ENCODE measurements around the gene ARFRP1.
A peak's percentile ranks its signal among the peaks of the same experiment; 100 is the strongest.

The ARFRP1 gene, protein sequence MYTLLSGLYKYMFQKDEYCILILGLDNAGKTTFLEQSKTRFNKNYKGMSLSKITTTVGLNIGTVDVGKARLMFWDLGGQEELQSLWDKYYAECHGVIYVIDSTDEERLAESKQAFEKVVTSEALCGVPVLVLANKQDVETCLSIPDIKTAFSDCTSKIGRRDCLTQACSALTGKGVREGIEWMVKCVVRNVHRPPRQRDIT

DNA sequence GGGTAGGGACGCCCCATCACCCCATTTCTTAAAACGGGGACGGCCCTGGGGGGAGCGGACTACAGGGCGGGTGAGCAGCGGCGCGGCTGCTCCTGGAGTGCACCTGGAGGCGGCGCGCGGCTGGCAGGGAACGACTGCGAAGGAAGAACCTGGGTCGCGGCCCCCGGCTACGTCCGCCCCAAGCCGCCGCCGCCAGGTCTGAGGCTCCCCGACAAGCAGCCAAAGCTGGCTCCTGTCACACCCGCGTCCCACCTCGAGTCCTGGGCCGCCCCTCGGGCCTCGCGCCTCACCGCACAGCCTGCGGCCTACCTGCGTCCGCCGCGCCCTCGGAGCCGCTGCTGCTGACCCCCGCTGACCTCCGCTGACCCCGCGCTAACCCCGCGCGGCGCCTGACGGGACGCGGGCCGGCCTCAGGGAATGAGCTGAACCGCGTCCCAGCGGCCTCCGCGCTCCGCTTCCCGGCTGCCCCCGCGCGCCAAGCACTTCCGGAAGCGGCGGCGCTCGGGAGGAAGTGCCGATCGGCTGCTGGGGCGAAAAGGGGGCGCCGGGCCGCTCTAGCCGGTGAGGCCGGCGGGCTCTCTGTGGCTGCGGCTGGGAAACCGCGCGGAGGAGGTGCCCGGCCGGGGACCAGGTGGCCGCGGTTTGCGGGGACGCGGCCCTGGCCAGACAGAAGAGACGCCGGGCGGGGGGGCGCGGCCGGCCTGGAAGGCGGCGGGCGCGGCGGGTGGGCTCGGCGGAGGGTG lies at the start of gene ARFRP1, which contains the start of gene ZGPAT:
ARFRP1 (minus strand) TSS at position 419 of the 743 bp plus-strand sequence. CDS start 885 bp downstream, outside the sequence.
ZGPAT (plus strand) TSS at position 482 of the 743 bp plus-strand sequence. CDS start 542 bp downstream, outside the sequence.
- Mint-ChIP-seq H3K9me3 (no peaks in the 10 kb centered on the region), H3K4me3 (peak within 1 kb of the TSS; percentile 95), H3K27me3 (no peaks in the 10 kb centered on the region), H3K27ac (peak within 1 kb of the TSS; percentile 93), H3K36me3 (ENCODE audit: low read depth) (peaks cover 85% of the 10 kb centered on the region), H3K4me1 (ENCODE audit: low read depth) (peaks cover 52% of the 10 kb centered on the region)
- DNase-seq = peak; percentile 93

DNA sequence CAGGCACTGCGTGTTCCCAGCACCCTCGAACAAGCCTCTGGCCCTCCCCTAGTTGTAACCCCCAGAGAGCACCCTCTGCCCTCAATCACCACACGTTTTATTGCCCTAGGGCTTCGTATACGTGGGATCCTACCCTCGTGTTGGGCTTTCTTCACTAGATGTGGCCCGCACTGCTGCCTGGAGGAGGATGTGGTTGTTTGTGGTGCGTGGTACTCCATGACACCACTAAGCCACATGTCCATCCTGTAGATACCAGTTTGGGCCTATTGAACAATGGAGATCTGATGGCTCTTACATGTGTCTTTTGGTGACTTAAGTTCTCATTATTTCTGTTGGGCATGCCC lies 48.8 kb upstream of the ARFRP1 start:
- Mint-ChIP-seq H3K27ac (no peak overlapping the region), H3K4me3 (no peak overlapping the region), H3K36me3 (ENCODE audit: low read depth) (no peaks in the 10 kb centered on the region), H3K27me3 (no peaks in the 10 kb centered on the region), H3K4me1 (ENCODE audit: low read depth) (peaks cover 11% of the 10 kb centered on the region), H3K9me3 (no peaks in the 10 kb centered on the region)
- no peak for DNase-seq

GRCh38 chr20:63755933-63756647 lies 48.3 kb upstream of the ARFRP1 start:
- no peaks in the 10 kb centered on the region for H3K27me3 Mint-ChIP-seq
- H3K4me3 Mint-ChIP-seq = no peak overlapping the region
- H3K27ac Mint-ChIP-seq = no peak overlapping the region
- H3K9me3 Mint-ChIP-seq = no peaks in the 10 kb centered on the region
- H3K4me1 Mint-ChIP-seq (ENCODE audit: low read depth) = peaks cover 14% of the 10 kb centered on the region
- no peak for DNase-seq
- H3K36me3 Mint-ChIP-seq (ENCODE audit: low read depth) = no peaks in the 10 kb centered on the region

GRCh38 chr20:63754008-63754407 lies 46.2 kb upstream of the ARFRP1 start:
- no peak for DNase-seq
- no peaks in the 10 kb centered on the region for H3K36me3 Mint-ChIP-seq (ENCODE audit: low read depth)
- H3K27ac Mint-ChIP-seq = no peak overlapping the region
- no peak overlapping the region for H3K4me3 Mint-ChIP-seq
- H3K9me3 Mint-ChIP-seq = no peaks in the 10 kb centered on the region
- no peaks in the 10 kb centered on the region for H3K27me3 Mint-ChIP-seq
- H3K4me1 Mint-ChIP-seq (ENCODE audit: low read depth) = peaks cover 26% of the 10 kb centered on the region

- no peaks in the 10 kb centered on the region for H3K9me3 Mint-ChIP-seq
- no peaks in the 10 kb centered on the region for H3K36me3 Mint-ChIP-seq (ENCODE audit: low read depth)
- no peak for DNase-seq
- H3K27me3 Mint-ChIP-seq = no peaks in the 10 kb centered on the region
- H3K27ac Mint-ChIP-seq = peak overlapping the region; percentile 22
- peaks cover 28% of the 10 kb centered on the region for H3K4me1 Mint-ChIP-seq (ENCODE audit: low read depth)
- no peak overlapping the region for H3K4me3 Mint-ChIP-seq
These were observed 45.6 kb upstream of the ARFRP1 start for GRCh38 chr20:63753381-63753780.

DNA sequence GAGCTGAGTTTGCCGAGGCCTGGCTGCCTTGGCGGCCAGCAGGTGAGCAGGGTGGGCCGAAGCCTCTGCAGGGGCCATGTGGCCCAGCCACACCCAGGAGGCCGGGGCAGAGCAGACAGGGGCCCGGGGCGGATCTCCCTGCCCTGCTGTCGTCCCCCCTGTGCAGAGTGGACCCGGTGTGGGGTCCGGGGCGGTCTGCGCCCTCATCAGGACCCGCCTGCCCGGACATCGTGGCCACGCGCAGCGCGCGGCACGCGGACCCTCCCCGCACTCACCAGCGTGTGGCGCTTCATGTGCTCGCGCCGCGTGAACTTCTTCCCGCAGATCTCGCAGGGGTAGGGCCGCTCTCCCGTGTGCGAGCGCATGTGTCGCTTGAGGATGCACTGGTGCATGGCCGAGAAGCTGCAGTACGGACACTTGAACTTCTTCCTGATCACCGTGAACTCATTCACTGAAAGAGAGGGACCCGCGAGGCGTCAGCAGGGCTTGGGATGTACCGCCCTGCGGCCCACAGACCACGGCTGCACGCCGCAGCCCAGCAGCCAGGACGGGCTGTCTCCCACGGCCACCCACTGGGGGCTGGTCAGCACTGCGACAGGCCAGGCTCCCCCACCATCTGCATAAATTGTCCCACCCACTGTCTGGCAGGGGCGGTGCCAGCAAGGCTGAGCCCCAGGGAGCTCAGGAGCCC lies 44.8 kb upstream of the ARFRP1 start:
- Mint-ChIP-seq H3K4me1 (ENCODE audit: low read depth) (peaks cover 28% of the 10 kb centered on the region), H3K36me3 (ENCODE audit: low read depth) (no peaks in the 10 kb centered on the region), H3K9me3 (no peaks in the 10 kb centered on the region), H3K27ac (no peak overlapping the region), H3K27me3 (no peaks in the 10 kb centered on the region), H3K4me3 (no peak overlapping the region)
- no peak for DNase-seq

GRCh38 chr20:63751471-63752271 lies 43.9 kb upstream of the ARFRP1 start:
- Mint-ChIP-seq H3K4me1 (ENCODE audit: low read depth) (peaks cover 25% of the 10 kb centered on the region), H3K9me3 (no peaks in the 10 kb centered on the region), H3K36me3 (ENCODE audit: low read depth) (no peaks in the 10 kb centered on the region), H3K27ac (peak overlapping the region; percentile 84), H3K27me3 (no peaks in the 10 kb centered on the region), H3K4me3 (peak overlapping the region; percentile 56)
- DNase-seq = no peak

DNA sequence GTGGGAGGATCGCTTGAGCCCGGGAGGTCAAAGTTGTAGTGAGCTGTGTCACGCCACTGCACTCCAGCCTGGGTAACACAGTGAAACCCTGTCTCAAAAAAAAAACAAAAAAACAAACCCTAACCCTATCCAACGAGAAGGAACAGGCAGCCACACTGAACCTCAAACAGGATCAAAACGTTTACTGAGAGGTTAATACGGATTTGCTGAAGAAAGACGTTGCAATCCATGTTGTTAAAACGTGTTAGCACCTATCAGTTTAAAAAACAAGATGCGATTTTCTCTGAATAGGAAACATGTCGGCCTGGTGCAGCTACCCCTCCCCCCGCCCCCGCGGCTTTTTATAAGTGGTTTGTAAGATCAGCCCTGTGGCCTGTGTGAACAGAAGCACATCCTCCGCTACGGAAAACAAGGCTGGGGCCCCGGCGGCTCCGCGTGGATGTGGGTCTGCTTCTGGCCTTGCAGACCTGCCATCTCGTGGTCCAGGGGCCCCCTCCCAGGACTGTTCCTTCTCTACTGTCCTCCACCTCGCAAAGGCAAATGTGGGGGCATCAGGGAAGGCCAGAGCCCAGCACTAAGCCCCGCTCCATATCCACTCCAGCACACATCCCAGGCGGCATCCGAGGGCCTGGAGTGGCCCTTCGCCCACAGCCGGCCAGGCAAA lies 43.2 kb upstream of the ARFRP1 start:
- H3K4me3 Mint-ChIP-seq = peak overlapping the region; percentile 56
- peak; percentile 75 for DNase-seq
- H3K27me3 Mint-ChIP-seq = no peaks in the 10 kb centered on the region

GRCh38 chr20:63749597-63750508 lies 42.1 kb upstream of the ARFRP1 start:
- Mint-ChIP-seq H3K4me3 (no peak overlapping the region), H3K27me3 (no peaks in the 10 kb centered on the region), H3K4me1 (ENCODE audit: low read depth) (peaks cover 22% of the 10 kb centered on the region), H3K27ac (no peak overlapping the region), H3K36me3 (ENCODE audit: low read depth) (no peaks in the 10 kb centered on the region), H3K9me3 (no peaks in the 10 kb centered on the region)
- no peak for DNase-seq

More for the DNA sequence above, 43.2 kb upstream of the ARFRP1 start:
- H3K9me3 Mint-ChIP-seq = no peaks in the 10 kb centered on the region
- H3K4me1 Mint-ChIP-seq (ENCODE audit: low read depth) = peaks cover 22% of the 10 kb centered on the region
- H3K36me3 Mint-ChIP-seq (ENCODE audit: low read depth) = no peaks in the 10 kb centered on the region
- H3K27ac Mint-ChIP-seq = peak overlapping the region; percentile 84

DNA sequence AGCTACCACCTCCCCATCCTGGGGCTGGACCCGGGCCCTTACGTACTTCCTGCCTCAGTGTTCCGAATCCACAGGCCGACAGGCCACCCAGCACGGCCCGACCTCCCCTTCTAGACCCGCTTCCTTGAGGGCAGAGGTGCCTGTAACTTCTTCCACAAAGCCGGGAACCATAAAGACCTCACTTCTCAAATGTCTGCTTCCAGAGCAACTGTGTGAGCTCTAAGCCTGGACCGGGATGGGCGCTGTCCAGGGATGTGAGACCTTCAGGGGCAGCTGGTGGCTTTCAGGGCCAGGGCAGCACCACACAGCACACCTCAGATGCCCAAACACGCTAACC lies 41.1 kb upstream of the ARFRP1 start:
- peak overlapping the region; percentile 61 for H3K27ac Mint-ChIP-seq
- H3K27me3 Mint-ChIP-seq = no peaks in the 10 kb centered on the region
- no peaks in the 10 kb centered on the region for H3K9me3 Mint-ChIP-seq
- no peak for DNase-seq
- no peaks in the 10 kb centered on the region for H3K36me3 Mint-ChIP-seq (ENCODE audit: low read depth)
- H3K4me1 Mint-ChIP-seq (ENCODE audit: low read depth) = peaks cover 22% of the 10 kb centered on the region
- no peak overlapping the region for H3K4me3 Mint-ChIP-seq

- Mint-ChIP-seq H3K9me3 (no peaks in the 10 kb centered on the region), H3K27me3 (no peaks in the 10 kb centered on the region), H3K27ac (no peak overlapping the region), H3K36me3 (ENCODE audit: low read depth) (peaks cover 5% of the 10 kb centered on the region), H3K4me1 (ENCODE audit: low read depth) (peaks cover 22% of the 10 kb centered on the region), H3K4me3 (no peak overlapping the region)
- DNase-seq = no peak
These were observed 40.5 kb upstream of the ARFRP1 start for GRCh38 chr20:63748070-63748933.

DNA sequence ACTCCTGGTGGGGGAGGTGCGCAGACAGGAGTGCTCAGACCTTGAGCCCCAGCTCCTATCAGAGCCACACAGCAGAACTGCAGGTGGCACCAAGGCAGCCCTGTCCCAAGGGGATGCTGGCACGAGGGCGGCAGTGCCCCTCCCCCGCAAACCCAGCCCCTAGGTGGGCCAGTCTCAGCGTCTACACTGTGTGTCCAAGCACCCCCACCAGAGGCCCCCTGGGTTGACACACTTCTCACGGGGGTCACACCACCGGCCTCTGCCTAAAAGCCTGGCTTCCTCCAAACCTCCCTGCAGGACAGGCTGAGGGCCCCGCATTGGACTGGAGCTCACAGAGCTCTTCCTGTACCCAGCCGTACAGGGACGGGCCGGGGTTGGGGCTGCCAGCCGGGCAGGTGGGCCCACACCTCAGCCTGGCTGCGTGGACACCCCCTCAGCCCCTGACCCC lies 39.9 kb upstream of the ARFRP1 start:
- Mint-ChIP-seq H3K9me3 (no peaks in the 10 kb centered on the region), H3K27ac (no peak overlapping the region), H3K4me3 (no peak overlapping the region), H3K4me1 (ENCODE audit: low read depth) (peaks cover 22% of the 10 kb centered on the region), H3K27me3 (no peaks in the 10 kb centered on the region), H3K36me3 (ENCODE audit: low read depth) (peaks cover 6% of the 10 kb centered on the region)
- DNase-seq = no peak
